VCaP (cell line): ENCODE results near the gene CD274.

ENCODE experiments used
- H3K27ac ChIP-seq: fragments of 450-650 bp; 2 replicates; pipeline ENCODE4 v1.5.1; 2017
- CTCF ChIP-seq: fragments of 450-650 bp; conservative IDR thresholded peaks from 2 replicates; pipeline ENCODE4 v1.5.1; 2017; ENCODE audit warnings: mild to moderate bottlenecking, moderate library complexity

The CD274 gene

GRCh38 chr9:5450359-5451091, at the start of gene CD274:
Gene CD274 (plus strand): TSS chr9:5450542. CDS start chr9:5456114, 5,572 bp downstream.
- H3K27ac ChIP-seq = peak within 1 kb of the TSS; percentile 56
- peak; percentile 89 for TF ChIP-seq CTCF

- no peak for TF ChIP-seq CTCF
- no peak overlapping the region for H3K27ac ChIP-seq
These were observed 48.1 kb upstream of the CD274 start for GRCh38 chr9:5402217-5402616.

- no peak for TF ChIP-seq CTCF
- no peak overlapping the region for H3K27ac ChIP-seq
These were observed 41.7 kb upstream of the CD274 start for GRCh38 chr9:5408596-5408995.

GRCh38 chr9:5416953-5417352, 33.4 kb upstream of the CD274 start:
- TF ChIP-seq CTCF = no peak

GRCh38 chr9:5418481-5418880, 31.9 kb upstream of the CD274 start:
- no peak overlapping the region for H3K27ac ChIP-seq
- no peak for TF ChIP-seq CTCF

More at GRCh38 chr9:5416953-5417352, 33.4 kb upstream of the CD274 start:
- no peak overlapping the region for H3K27ac ChIP-seq

GRCh38 chr9:5419987-5420386, 30.4 kb upstream of the CD274 start:
- TF ChIP-seq CTCF = no peak
- no peak overlapping the region for H3K27ac ChIP-seq

- no peak overlapping the region for H3K27ac ChIP-seq
- no peak for TF ChIP-seq CTCF
These were observed 29.2 kb upstream of the CD274 start for GRCh38 chr9:5421163-5421562.
